ENCODE data around the gene KAZN.

The KAZN gene

GRCh38 chr1:15056515-15057285, 458.2 kb downstream of the KAZN start:
- H3K36me3 ChIP-seq, result no peaks in the 10 kb centered on the region
- no peak overlapping the region for H3K4me3 ChIP-seq (ENCODE audit: low read depth in 1 of 2, low read length in 1 of 2)
- no peaks in the 10 kb centered on the region for H3K27me3 ChIP-seq
- H3K9me3 ChIP-seq, result no peaks in the 10 kb centered on the region
- no peak overlapping the region for H3K27ac ChIP-seq
- no peaks in the 10 kb centered on the region for H3K4me1 ChIP-seq (ENCODE audit: control insufficient read depth in 1 of 2, insufficient read depth in 1 of 2, low read depth in 1 of 2, low read length in 1 of 2)
- no peak for TF ChIP-seq CTCF (IDR thresholded peaks at IDR 0.05)

GRCh38 chr1:15057834-15058233, 459.3 kb downstream of the KAZN start:
- no peaks in the 10 kb centered on the region for H3K9me3 ChIP-seq
- no peak overlapping the region for H3K4me3 ChIP-seq (ENCODE audit: low read depth in 1 of 2, low read length in 1 of 2)
- no peak for TF ChIP-seq CTCF (IDR thresholded peaks at IDR 0.05)
- no peak overlapping the region for H3K27ac ChIP-seq
- H3K36me3 ChIP-seq, result no peaks in the 10 kb centered on the region
- H3K27me3 ChIP-seq, result no peaks in the 10 kb centered on the region
- H3K4me1 ChIP-seq (ENCODE audit: control insufficient read depth in 1 of 2, insufficient read depth in 1 of 2, low read depth in 1 of 2, low read length in 1 of 2), result no peaks in the 10 kb centered on the region

- no peak for TF ChIP-seq CTCF (IDR thresholded peaks at IDR 0.05)
- Histone ChIP-seq H3K27me3 (no peaks in the 10 kb centered on the region), H3K27ac (no peak overlapping the region), H3K9me3 (no peaks in the 10 kb centered on the region), H3K4me3 (ENCODE audit: low read depth in 1 of 2, low read length in 1 of 2) (no peak overlapping the region), H3K36me3 (no peaks in the 10 kb centered on the region), H3K4me1 (ENCODE audit: control insufficient read depth in 1 of 2, insufficient read depth in 1 of 2, low read depth in 1 of 2, low read length in 1 of 2) (no peaks in the 10 kb centered on the region)
Observed at GRCh38 chr1:15058261-15058660, 459.8 kb downstream of the KAZN start.

GRCh38 chr1:15060104-15060503, 461.6 kb downstream of the KAZN start:
- Histone ChIP-seq H3K27me3 (no peaks in the 10 kb centered on the region), H3K9me3 (no peaks in the 10 kb centered on the region), H3K27ac (no peak overlapping the region), H3K36me3 (no peaks in the 10 kb centered on the region), H3K4me1 (ENCODE audit: control insufficient read depth in 1 of 2, insufficient read depth in 1 of 2, low read depth in 1 of 2, low read length in 1 of 2) (no peaks in the 10 kb centered on the region), H3K4me3 (ENCODE audit: low read depth in 1 of 2, low read length in 1 of 2) (no peak overlapping the region)
- TF ChIP-seq CTCF (IDR thresholded peaks at IDR 0.05), result no peak

- no peaks in the 10 kb centered on the region for H3K27me3 ChIP-seq
- H3K9me3 ChIP-seq, result no peaks in the 10 kb centered on the region
- H3K4me1 ChIP-seq (ENCODE audit: control insufficient read depth in 1 of 2, insufficient read depth in 1 of 2, low read depth in 1 of 2, low read length in 1 of 2), result no peaks in the 10 kb centered on the region
- no peak overlapping the region for H3K27ac ChIP-seq
- H3K4me3 ChIP-seq (ENCODE audit: low read depth in 1 of 2, low read length in 1 of 2), result no peak overlapping the region
- no peak for TF ChIP-seq CTCF (IDR thresholded peaks at IDR 0.05)
- H3K36me3 ChIP-seq, result no peaks in the 10 kb centered on the region
Observed at GRCh38 chr1:15062479-15063099, 464.1 kb downstream of the KAZN start.
